Measurements from ENCODE around the gene CBLN4. TPM values are rescaled to one million over a fixed set of nuclear protein-coding genes. Genes with fewer than 3 reads are reported as not detected.

CBLN4 gene
- not detected for total RNA-seq

DNA sequence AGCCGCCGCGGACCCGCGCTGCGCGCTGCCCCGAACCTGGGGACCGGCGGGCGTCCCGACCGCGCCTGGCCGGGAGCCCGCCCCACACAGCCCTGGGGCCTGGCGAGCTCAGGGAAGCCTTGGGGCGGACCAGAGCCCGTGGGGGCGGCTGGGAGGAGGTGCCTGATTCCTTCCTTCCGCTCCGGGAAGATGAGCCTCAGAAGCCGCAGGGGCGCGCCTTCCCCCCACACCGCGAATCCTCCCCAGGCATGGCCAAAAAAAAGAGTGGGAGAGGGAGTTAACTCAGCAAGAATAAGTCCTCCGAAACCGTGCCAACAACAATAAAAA is at the start of gene CBLN4:
Gene CBLN4 (minus strand): TSS at position 131 of the 327 bp plus-strand sequence. CDS start 1,348 bp downstream, outside the sequence.
- DNase-seq = no peak

DNA sequence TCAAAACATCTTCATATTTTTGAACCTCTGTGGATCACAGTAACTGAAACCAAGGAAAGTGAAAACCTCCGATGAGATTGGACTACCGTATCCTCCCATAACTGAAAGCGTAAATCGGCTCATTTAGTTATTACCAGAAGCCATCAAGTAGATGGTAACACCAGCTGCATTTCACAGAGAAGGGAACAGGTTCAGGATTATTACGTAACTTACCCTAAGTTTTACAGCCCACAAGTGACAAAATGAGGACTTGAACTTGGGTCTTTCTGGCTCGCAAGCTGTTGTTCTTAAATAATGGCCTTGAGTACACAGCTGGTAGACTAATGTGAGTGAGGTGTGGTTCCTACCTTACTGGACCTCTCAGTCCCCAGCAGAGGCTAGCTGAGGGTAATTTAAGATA is 37.9 kb upstream of the CBLN4 start:
- DNase-seq = no peak

DNA sequence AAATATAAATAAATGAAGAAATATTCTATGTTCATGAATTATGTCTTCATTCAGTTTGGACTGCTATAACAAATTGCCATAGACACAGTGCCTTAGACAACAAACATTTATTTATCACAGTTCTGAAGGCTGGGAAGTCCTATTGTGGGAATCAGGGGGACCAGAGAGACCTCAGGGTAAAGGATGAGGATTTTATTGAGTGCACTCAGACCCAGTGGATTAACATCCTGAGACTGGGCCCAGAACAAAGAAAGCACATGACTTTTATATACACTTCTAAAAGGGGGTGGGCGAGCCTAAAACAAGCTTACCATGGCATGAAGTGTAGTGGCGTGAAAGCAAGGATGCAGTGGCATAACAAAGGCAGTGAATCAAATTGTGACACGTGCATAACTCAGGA is 26.9 kb upstream of the CBLN4 start:
- no peak for DNase-seq

DNA sequence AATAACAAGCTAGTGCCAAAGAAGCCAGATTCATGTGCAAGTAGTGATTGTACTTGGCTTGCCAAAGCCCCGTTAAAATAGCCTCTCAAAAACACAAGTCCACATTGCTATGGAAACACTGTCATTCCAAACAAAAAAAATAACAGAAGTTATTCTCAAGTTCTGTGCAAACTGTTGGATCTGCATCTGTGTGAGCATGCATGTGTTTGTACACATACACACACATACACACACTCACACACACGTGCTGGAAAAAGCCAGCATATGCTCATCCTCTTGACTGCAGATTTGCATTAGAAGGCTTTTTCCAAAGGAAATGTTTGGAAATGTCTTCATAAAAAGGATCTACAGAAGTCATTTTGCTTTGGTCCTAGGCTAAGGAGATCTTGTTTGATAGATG is 13.4 kb upstream of the CBLN4 start:
- no peak for DNase-seq

DNA sequence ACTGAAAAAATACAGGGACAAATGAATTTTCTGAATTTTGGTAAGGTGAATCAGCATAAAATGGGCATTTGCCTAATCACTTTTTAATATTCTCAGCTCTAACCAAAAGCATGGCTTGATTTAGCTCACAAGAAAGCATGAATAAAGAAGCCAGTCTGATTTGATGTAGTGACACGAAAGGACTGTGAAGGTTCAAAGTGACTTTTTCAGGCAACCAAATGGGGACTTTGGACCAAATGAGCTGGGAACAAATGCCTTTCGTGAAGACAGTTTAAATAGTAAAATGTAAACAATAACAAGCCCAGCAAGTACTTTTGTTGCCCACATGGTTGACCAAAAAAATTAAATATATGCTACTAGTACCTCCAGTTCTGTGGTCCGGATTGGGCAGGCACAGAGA is 12.9 kb upstream of the CBLN4 start:
- no peak for DNase-seq

DNA sequence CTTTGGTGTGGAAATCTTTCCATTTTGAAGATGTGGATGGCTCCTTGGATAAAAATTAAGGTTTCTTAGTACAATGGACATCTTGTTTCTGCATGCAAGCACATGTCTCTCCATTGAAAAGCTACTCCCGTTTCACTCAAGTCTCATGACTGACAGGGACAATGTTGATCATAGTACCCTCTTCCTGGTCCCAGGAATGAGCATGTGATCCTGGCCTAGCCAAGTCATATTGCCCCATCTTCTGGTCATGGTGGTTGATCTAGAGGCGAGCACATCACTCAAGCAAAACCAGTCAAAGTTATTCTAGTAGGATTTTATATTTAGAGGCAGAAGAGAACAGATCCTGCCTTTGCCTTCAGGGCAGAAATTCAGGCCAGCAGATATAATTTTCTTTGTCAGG is 12.2 kb upstream of the CBLN4 start:
- no peak for DNase-seq

DNA sequence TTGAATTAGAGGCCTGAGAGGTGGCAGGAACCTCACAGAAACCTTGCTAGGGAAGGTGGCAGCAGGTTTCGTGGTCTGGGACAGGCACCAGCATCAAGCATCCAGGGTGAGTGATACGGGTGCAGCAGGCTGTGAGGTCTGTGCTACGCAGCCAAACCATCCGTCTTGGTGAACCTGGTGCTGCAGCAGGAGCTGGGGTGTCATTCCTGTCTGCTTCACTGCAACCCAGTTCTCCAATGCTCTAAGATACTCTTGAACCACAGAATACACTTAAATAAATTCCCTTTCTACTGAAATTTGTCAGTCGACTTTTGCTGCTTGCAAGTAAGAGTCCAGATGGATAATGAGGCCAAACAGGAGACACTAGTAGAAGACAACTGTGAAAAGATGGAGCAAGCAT is 9.7 kb upstream of the CBLN4 start:
- DNase-seq = no peak

DNA sequence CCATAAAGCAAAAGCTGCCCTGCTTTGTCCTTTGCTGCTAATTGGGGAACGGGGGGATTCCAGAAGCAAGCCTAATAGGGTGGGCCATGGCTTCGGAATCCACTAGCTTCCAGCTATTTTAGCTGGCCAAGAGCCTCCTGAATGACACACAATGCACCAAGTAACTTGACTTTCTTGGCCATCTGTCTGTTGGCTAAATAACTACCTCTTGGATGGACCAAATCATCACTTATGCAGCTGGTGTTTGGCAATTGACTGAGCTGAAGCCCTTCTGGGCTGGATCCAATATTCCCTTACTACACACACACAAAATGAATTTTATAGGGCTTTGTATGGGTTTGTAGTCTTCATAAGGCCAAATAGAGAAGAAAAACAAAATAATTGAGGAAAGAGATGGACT is 8.8 kb upstream of the CBLN4 start:
- no peak for DNase-seq

DNA sequence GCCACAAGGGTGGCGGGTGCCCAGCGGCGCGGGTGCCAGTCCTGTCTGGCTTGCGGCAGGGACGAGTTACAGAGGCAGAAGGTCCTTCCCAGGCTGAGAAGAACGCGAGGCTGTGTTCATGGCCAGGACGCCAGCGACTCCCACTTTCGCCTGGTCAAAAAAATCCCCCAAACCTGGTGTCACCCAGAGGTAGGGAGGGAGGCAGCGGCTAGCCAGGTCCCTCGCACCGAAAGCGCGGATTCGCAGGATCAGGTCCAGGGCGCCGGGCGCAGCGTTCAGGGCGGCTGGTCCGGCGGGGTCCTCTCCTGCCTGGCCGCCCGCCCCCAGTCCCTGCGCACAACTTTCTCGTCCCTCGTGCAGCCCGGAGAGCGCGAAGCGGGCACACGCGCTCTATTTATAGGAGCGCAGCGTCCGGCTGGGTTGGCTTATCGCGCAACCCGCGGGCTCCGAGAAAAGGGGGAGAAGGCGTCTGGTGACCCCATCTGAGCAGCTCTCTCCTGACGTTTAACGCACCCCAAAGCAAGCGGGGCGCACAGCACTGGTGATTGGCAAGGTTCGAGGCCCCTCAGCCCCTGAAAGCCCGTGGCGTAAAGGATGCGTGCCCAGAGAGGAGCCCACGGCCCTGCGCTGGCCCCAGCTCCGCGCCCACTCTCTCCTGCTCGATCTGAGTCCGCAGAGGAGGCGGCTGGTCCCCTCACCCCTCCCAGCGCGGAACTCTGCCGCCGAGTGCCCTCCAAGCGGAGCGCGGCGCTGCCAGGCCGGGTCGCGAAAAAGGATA is 519 bp downstream of the CBLN4 start:
- no peak for DNase-seq

DNA sequence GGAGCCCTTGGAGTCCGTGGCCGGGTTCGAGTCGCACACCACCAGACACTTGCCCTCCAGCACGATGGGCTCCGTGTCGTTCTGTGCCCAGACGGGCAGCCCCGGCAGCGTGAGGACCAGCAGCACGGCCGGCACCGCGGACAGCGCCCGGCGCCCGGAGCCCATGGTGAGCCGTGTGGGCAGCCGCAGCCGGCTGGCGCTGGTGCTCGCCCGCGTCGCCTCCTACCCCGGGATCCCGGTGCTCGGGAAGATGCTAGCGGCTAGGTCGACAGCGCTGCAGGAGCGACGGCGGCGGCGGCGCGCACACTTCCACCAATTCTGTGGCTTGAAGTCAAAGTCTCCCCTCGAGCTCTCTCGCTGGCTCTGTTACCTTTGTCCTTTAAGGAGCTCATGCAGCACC is 1.3 kb downstream of the CBLN4 start:
- peak; percentile 46 for DNase-seq

DNA sequence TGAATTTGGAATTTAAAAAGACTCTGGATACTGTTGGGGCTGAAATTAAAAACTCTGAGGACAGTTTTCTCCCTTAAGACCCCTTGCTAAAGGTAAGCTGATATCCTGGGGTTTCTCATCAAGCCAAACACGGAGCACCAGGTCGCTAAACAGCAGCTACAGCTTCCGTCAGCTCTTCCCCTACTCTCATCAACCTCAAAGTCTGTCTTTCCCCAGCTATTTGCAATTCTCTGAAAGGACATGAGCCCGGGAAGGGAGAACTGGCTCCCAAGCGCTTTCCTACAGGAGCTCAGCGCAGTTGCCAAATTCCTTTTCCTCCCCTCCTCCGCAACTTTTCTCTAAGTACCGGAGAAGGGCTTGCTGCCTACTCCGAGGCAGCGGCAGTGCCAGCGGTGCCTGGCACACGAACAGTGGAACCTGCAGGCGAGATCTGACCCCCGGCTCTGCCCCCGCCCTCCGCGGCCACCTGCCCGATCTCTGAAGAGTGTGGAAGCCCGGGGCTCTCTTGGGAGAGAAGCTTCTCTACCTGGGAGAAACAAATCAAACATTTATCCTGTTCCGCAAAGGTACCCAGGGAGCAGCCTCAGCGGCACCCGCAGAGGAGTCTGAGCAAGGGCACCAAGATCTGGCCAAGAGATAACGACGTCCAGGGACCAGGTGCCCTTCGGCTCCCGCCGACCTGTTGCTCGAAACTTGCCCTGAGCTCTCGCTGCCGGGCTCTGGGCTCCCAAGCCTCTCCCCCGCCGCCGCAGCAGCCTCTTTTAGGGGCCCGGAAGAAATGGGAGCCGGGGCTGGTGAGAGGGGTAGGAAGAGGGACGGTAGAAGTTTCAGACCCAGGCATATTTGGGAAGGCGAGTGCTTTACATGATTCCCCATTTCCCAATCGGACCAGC is 2.2 kb downstream of the CBLN4 start:
- DNase-seq = peak; percentile 3

DNA sequence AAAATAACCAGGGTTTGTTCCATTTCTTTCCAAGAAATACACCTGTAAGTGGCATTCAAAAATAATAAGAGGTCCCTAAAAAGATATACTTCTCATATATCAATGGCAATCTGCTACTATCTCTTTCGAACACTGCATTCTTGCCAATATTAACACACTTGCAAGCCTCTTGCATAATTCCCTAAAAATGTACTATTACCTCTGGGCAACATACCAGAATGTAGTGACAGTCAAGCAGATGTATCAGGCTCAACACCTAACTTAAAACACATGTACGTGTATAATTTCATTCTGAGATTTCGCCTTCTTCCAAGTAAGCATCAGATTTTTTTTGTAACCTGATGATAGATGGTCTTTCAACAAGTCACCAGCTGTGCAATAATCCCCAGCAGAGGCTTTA is 3.4 kb downstream of the CBLN4 start:
- DNase-seq = no peak

DNA sequence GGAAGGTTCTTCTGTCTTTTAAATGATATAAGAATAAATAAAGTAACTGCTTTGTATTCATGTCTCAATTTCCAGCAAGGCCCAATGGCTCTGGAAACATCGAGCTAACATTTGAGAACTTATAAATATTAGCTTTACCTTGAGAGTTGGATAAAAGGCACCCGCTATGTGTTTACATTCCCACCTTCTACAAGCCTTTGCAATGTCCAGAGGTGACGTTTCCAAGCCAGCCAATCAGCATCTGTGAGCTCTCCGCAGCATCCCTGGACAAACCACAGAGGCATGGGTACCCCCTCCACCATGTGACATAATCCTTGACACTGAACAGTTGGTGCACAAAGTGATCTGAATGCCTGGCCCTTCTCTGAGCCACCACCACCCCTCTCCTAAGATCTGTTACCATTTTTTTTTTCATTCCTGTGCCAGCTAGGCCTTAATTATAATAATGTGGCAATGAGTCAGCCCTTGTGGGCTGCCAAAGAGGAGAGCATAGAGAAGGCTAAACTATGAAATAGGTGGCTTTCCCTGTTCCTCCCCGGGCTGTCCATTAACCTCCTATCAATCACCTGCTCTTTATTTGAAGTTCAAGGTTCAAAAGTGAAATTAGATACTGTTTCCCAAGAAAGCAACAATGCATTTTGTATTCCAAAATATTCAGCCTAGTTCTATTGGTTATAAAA is 4.1 kb downstream of the CBLN4 start:
- no peak for DNase-seq

DNA sequence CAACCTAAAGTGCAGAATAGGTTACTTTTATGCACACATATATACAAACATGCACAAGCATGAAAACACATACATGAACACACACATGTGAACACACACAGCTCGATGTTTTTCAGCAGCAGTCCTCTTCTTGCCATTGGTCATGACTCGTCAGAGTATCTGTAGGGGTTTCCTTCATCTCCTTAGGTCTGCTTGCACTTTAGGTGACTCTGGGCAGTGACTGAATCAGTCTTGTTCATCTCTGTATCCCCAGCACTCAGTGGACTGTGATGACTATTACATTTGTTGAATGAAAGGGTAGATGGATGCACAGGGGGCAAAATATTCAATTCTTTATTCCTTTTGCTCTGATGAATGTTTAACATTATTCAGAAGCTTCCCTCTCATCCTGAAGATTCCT is 26.8 kb downstream of the CBLN4 start:
- no peak for DNase-seq

DNA sequence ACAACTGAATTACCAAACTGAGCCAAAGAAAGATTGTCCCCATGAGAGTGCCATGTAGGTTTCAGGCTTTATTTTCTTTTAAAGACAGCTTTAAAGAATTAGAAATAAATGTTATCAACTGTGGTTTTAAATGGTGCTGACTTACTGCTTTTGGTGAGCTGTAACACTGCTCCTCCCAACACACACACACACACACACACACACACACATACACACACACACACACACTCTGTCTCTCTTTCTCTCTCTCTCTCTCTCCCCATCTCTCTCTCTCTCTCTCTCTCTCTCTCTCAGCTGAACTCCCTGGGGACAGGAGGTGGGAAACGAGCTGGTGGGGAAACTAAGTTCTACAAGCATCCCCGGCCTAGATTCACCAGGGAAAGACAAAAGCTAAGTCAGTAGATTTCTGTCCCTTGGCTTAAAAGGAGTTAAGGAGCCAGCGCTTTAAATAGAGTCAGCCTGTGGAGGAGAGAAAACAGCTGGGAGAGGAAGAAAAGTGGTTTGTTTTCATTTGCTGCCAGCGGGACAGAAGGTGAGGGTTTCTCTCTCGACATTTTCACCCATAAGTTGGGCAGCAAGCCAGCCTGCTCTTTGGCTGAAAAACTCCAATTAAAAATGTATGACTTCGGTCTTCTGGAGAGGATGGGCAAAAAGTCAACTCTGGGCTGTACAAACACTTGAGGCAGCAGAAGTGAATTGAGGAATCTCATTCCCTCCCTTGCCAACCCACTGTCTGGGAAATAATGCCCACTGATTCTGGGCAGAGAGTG is 27.4 kb downstream of the CBLN4 start:
- DNase-seq = peak; percentile 63

DNA sequence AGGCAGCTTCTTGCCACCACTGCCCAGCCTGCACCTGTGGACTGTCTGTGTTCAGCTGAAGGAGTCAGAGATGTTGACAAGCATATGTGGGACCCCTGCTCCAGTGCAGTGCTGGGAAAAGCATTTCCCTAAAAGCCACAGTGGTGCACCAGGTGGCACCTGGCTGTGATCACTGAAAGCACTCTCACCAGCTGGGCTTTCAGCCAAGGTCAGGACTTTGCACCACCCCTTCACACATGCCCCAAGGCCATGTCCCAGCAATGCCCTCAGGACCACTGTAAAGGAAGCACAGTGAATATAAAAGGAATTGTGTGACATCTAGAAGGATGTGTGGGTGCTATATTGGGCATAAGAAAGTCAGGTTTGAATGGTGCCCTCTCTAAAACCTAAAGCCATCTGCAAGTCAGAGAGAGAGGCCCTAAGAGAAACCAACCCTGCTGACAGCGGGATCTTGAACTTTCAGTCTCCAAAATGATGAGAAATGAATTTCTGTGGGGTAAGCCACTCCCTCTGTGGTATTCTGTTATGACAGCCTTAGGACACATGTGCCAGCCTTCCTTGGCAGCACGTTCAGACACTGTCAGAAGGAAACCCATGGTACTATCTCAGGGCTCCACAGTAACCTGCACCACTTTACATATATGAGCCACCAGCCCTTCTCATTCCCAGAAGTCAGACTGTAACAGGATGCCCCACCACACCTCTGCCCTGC is 30.7 kb downstream of the CBLN4 start:
- DNase-seq = no peak

DNA sequence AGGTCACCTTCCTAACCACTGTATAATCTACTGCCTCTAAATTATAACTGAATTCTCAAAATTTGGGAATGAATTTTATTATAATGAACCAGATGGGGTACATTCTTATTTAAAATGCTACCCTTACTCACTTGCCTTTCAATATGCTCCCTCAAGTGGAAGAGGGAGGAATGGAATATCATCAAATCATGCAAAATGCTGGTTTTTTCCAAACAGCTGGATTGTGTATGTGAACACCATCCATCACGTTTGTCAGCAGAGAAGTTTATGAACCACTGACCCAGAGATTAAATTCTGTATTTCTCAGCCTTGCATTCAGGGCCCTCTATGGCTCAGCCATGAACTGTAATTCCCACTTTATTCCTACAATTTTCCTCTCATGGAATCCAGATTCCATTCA is 40.5 kb downstream of the CBLN4 start:
- no peak for DNase-seq

DNA sequence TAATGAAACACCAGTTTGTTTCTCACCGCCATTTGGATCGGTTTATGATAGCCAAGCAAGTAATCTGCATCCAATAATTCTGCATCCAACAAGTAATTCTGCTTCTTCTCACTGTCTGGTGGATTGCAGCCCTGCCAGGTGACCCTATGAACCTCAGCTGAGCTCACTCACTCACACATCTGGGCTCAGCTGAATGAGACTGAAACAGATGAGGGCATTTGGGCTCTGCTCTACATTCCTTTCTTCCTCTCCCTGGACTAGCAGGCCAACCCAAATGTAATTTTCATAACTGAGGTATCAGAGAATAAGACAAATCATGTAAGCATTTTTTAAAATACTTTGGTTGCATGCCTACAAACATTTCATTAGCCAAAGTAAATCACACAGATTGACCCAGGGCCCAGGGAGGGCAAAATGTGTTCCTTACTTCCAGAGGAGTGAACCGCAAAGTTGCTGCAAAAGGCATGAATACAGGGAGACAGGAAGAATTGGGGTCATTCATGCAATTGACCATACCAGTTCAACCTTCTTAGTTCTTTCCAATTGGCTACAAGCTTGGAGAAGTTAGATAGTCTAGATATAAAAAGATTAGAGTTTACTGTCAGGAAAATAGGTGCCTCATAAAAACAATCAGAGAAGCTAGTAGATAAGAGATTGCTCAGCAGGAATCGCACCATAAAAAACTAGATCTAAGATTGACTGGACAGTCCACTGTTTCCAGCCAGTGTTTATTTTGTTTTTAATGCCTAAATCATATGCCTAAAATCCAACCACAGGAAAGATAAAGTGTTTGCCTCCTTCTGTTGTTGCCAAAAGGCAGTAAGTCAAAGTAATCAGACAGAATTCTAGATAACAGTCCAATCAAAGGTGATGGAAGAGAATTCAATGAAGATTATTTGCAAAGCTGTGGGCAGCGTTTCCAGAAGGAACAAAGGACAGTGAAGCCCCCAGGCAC is 43.7 kb downstream of the CBLN4 start:
- DNase-seq = peak; percentile 81

DNA sequence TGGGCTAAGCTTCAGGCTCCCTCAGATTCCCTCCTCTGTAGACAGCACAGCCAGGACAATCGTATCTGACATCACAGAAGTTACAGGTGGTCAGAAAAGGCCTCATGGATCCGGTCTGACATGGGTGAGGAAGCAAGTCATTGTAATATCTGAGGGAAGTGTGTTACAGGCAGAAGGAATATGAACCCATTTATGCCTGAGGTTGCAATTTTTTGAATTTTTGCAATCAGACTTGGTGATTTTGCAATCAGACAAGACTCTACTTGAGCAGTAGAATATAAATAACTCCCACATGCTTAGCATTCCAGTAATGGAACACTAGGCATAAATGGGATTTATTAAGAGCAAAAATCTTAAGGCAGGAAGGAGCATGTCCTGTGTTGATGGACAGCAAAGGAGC is 52.1 kb downstream of the CBLN4 start:
- DNase-seq = no peak

DNA sequence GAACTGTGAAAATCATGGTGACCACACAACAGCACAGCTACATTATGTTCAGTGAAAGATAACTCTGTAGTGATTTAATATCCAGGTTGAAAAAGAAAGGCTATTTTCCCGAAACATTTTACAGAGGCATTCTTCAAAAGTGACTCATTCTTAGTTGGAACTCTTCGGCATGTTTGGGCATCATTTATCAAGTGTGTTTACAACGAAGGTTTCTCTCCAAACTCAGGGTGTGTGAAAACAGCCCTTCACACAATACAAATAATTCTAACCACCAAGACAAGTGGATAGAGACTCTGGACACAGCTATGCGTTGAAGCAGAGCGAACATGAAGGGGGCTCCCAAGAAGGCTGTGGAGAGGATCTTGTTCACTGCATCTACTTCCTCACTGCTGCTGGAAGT is 57.6 kb downstream of the CBLN4 start:
- no peak for DNase-seq
